Measurements from ENCODE around the gene NAA40. TPM values are rescaled to one million over a fixed set of nuclear protein-coding genes. Genes with fewer than 3 reads are reported as not detected.

The NAA40 gene
- total and polyA plus RNA-seq, 2 of the 4 experiments (the other 2 are of a cell fraction) = 15.2 to 24.7 TPM

DNA sequence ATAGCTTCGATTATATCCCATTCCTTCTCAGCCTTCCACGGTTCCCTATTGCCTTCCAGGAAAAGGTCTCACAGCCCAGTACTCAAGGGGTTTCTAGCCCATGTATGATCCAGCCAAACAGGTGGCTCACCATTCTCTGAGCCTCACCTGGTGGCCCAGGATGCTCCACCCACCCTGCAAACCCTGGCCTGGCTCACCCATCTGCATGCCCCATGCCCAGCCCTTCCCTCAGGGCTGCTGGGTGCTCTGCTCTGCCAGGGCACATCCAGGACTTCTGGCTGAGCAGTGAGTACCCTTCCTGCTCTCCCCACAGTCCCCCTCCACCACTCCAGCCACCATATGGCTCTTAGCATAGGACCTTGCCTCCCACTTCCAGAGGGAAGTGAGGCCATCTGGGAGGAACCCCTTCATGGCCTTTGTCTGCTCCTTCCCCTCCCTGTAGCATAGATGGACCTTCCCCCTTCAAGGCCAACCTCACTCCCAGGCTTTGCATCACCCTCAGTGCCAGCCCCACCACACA, 16.1 kb upstream of the NAA40 start:
- no peak overlapping the region for H2BK20ac ChIP-seq (ENCODE audit: low read depth, low read length)
- peaks cover 6% of the 10 kb centered on the region for H3K9me1 ChIP-seq (ENCODE audit: insufficient read depth, low read length)
- H2AFZ ChIP-seq (replicated peaks; ENCODE audit: low read length, poor library complexity) = no peak overlapping the region
- intact Hi-C loops (cut with micrococcal nuclease) = no loop called here
- no peak overlapping the region for H3K9ac ChIP-seq (ENCODE audit: low read depth, low read length)
- H4K8ac ChIP-seq (ENCODE audit: low read depth in 2 of 2, low read length in 2 of 2) = no peak overlapping the region
- H3K56ac ChIP-seq (ENCODE audit: extremely low read depth, insufficient read depth, low read length) = no peak overlapping the region
- no peak overlapping the region for H3K4ac ChIP-seq (ENCODE audit: low read depth, low read length)
- ChIA-PET POLR2A (ENCODE audit: unreplicated experiment) (no interaction called here), CTCF (no interaction called here)
- dilution Hi-C loops (cut with HindIII; ENCODE audit: low sequenced_read_pairs, unreplicated experiment) = no loop called here
- H4K91ac ChIP-seq (ENCODE audit: insufficient read depth, low read depth, low read length) = no peak overlapping the region
- 0 out of 4 replicates have a peak, but pooled peaks cover 0 to under 1% of the 10 kb centered on the region in 2 experiments for H3K79me1 ChIP-seq (ENCODE audit: low read depth in 1 of 2, low read length in 2 of 2)
- no peak overlapping the region for H3K18ac ChIP-seq (ENCODE audit: low read depth, low read length)
- H2AK9ac ChIP-seq (replicated peaks; ENCODE audit: low read depth, low read length, poor library complexity) = no peak overlapping the region
- no peak overlapping the region for H2AK5ac ChIP-seq (ENCODE audit: low read depth, low read length)
- 60% methylated on average over 1 of the region's 2 CpGs; no CpG with 5 or more reads in 1 of the 2 experiments for WGBS, 2 experiments (ENCODE audit: extremely low coverage in 2 of 2, insufficient read length in 1 of 2)
- H3K14ac ChIP-seq (replicated peaks; ENCODE audit: low read depth, low read length) = no peak overlapping the region
- H2BK5ac ChIP-seq (ENCODE audit: low read depth, low read length, poor library complexity, severe bottlenecking) = no peak overlapping the region
- DNase-seq (no peak), ATAC-seq (ENCODE audit: low read depth) (no peak)
- H2BK120ac ChIP-seq (ENCODE audit: low read depth, low read length) = no peak overlapping the region
- H3K36me3 ChIP-seq (ENCODE audit: control insufficient read depth, insufficient read depth, low read length) = no peaks in the 10 kb centered on the region
- peaks cover 21% of the 10 kb centered on the region for H3K4me1 ChIP-seq (ENCODE audit: control insufficient read depth, insufficient read depth, low read length)
- no peak overlapping the region for H3K23ac ChIP-seq (ENCODE audit: low read depth, low read length)
- in situ Hi-C loops (cut with MboI; ENCODE audit: low sequenced_read_pairs) = no loop called here
- no TSS peak for BruUV-seq (replicated peaks)
- no peak overlapping the region for H3K27ac ChIP-seq (ENCODE audit: insufficient read depth, low read length)
- H3K27me3 ChIP-seq (ENCODE audit: control insufficient read depth, insufficient read depth, low read length) = peaks cover 12% of the 10 kb centered on the region; the same call in 1 of the 2 replicates
- no peaks in the 10 kb centered on the region for H4K20me1 ChIP-seq (ENCODE audit: insufficient read depth, low read length)
- no peak overlapping the region for H3K4me2 ChIP-seq (ENCODE audit: low read depth, low read length)
- no peak overlapping the region for H4K5ac ChIP-seq (ENCODE audit: low read depth, low read length)
- H3K9me3 ChIP-seq (ENCODE audit: control insufficient read depth, insufficient read depth, low read length) = 0 out of 2 replicates have a peak, but pooled peaks cover 2% of the 10 kb centered on the region
- H3K4me3 ChIP-seq (ENCODE audit: insufficient read depth, low read depth, low read length) = no peak overlapping the region
- TF ChIP-seq RCOR1 (IDR thresholded peaks at IDR 0.05; ENCODE audit: insufficient replicate concordance, low read length) (no peak), RAD21 (IDR thresholded peaks at IDR 0.05; ENCODE audit: low read length) (no peak), RFX5 (IDR thresholded peaks at IDR 0.05; ENCODE audit: low read depth, low read length) (no peak), CHD1 (IDR thresholded peaks at IDR 0.05; ENCODE audit: low read depth, low read length) (no peak), NFE2L2 (IDR thresholded peaks at IDR 0.05; ENCODE audit: low read depth, low read length) (no peak), MAFK (IDR thresholded peaks at IDR 0.05; ENCODE audit: low read depth, low read length) (no peak), FOS (IDR thresholded peaks at IDR 0.05; ENCODE audit: low read depth, low read length) (no peak), MAZ (IDR thresholded peaks at IDR 0.05; ENCODE audit: borderline replicate concordance, low read depth, low read length) (no peak), SMC3 (IDR thresholded peaks at IDR 0.05; ENCODE audit: low read depth, low read length) (no peak), CEBPB (IDR thresholded peaks at IDR 0.05; ENCODE audit: low read depth, low read length) (no peak), MXI1 (IDR thresholded peaks at IDR 0.05; ENCODE audit: borderline replicate concordance, low read depth, low read length) (no peak), POLR2A (IDR thresholded peaks at IDR 0.05; ENCODE audit: low read depth, low read length) (no peak), BHLHE40 (IDR thresholded peaks at IDR 0.05; ENCODE audit: low read depth, low read length) (no peak)
- TF ChIP-seq, protein P1, sequence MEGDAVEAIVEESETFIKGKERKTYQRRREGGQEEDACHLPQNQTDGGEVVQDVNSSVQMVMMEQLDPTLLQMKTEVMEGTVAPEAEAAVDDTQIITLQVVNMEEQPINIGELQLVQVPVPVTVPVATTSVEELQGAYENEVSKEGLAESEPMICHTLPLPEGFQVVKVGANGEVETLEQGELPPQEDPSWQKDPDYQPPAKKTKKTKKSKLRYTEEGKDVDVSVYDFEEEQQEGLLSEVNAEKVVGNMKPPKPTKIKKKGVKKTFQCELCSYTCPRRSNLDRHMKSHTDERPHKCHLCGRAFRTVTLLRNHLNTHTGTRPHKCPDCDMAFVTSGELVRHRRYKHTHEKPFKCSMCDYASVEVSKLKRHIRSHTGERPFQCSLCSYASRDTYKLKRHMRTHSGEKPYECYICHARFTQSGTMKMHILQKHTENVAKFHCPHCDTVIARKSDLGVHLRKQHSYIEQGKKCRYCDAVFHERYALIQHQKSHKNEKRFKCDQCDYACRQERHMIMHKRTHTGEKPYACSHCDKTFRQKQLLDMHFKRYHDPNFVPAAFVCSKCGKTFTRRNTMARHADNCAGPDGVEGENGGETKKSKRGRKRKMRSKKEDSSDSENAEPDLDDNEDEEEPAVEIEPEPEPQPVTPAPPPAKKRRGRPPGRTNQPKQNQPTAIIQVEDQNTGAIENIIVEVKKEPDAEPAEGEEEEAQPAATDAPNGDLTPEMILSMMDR (conservative IDR thresholded peaks at IDR 0.05; ENCODE audit: low read depth, low read length) = no peak
- TF ChIP-seq, protein P2, sequence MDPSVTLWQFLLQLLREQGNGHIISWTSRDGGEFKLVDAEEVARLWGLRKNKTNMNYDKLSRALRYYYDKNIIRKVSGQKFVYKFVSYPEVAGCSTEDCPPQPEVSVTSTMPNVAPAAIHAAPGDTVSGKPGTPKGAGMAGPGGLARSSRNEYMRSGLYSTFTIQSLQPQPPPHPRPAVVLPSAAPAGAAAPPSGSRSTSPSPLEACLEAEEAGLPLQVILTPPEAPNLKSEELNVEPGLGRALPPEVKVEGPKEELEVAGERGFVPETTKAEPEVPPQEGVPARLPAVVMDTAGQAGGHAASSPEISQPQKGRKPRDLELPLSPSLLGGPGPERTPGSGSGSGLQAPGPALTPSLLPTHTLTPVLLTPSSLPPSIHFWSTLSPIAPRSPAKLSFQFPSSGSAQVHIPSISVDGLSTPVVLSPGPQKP (IDR thresholded peaks at IDR 0.05; ENCODE audit: borderline replicate concordance, low read depth, low read length) = no peak
- TF ChIP-seq, protein P3, sequence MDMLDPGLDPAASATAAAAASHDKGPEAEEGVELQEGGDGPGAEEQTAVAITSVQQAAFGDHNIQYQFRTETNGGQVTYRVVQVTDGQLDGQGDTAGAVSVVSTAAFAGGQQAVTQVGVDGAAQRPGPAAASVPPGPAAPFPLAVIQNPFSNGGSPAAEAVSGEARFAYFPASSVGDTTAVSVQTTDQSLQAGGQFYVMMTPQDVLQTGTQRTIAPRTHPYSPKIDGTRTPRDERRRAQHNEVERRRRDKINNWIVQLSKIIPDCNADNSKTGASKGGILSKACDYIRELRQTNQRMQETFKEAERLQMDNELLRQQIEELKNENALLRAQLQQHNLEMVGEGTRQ (IDR thresholded peaks at IDR 0.05; ENCODE audit: low read depth, low read length) = no peak
- H2BK15ac ChIP-seq (ENCODE audit: low read depth, low read length) = no peak overlapping the region
